ENCODE results near the gene ADAMTSL4.

DNA sequence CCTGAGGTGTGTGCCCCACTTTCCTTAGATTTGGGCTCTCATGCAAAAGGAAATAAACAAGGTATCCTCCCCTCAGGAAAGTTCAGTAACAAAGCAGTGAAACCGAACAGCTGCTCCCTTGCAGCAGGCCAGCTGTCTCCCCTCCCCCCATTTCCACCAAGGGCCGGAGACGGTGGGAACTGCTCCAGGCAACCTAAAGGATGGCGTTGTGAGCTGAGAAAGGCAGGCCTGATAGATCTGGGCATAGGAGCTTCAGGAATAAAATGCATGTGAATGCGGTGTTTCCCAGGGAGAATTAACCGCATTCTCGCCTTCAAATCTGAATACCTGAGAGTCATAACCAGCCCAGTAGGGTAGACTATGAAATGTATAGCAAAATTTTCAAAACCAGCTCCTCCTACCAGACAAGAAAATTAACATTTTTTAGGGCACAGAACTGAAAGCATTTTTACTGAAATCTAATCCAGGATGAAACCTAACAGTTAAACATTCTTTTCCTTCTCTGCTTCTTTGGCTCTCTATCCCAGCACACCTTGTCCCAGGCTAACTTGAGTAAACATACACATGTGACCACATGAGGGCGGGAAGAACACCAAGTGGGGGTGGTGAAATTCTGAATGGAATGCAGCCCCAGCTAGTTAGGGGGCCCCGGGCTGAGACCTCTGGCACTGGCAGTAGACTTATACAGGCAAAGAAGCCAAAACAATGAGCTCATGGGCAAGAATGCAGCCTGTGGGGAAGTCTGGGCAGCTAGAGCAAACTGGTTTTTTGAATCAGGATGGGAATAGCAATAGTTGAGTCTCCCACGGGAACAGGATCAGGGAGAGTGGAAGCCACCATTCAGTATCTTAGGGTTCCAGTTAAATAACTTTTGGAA is 18.7 kb downstream of the ADAMTSL4 start:
- TF ChIP-seq, protein P1, sequence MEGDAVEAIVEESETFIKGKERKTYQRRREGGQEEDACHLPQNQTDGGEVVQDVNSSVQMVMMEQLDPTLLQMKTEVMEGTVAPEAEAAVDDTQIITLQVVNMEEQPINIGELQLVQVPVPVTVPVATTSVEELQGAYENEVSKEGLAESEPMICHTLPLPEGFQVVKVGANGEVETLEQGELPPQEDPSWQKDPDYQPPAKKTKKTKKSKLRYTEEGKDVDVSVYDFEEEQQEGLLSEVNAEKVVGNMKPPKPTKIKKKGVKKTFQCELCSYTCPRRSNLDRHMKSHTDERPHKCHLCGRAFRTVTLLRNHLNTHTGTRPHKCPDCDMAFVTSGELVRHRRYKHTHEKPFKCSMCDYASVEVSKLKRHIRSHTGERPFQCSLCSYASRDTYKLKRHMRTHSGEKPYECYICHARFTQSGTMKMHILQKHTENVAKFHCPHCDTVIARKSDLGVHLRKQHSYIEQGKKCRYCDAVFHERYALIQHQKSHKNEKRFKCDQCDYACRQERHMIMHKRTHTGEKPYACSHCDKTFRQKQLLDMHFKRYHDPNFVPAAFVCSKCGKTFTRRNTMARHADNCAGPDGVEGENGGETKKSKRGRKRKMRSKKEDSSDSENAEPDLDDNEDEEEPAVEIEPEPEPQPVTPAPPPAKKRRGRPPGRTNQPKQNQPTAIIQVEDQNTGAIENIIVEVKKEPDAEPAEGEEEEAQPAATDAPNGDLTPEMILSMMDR (IDR thresholded peaks at IDR 0.05; ENCODE audit: insufficient read depth, low read length, poor library complexity, severe bottlenecking), result no peak
- no peak for TF ChIP-seq EZH2phosphoT487 (conservative IDR thresholded peaks at IDR 0.05; ENCODE audit: low read length)
